ENCODE measurements around the gene DGAT2.

DNA sequence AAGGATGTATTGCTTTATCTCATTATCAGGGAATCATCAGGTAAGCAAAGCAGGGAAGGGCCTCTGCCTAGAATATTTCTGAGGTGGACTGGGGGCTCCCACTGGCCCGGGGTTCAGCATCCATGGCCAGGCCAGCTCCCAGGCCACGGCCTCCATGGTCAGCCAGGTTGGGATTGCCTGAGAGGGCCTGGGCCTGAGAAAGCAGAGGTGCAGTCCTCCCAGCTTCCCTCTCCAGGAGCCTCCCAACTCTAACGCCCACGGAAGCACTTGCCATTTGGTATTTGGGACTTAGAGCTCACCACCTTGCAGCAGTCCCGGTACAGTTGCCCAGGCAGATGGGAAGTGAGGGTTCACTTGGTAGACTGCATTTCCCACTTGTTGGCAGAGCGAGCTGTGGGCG, 12.7 kb downstream of the DGAT2 start:
- TF ChIP-seq, protein P1, sequence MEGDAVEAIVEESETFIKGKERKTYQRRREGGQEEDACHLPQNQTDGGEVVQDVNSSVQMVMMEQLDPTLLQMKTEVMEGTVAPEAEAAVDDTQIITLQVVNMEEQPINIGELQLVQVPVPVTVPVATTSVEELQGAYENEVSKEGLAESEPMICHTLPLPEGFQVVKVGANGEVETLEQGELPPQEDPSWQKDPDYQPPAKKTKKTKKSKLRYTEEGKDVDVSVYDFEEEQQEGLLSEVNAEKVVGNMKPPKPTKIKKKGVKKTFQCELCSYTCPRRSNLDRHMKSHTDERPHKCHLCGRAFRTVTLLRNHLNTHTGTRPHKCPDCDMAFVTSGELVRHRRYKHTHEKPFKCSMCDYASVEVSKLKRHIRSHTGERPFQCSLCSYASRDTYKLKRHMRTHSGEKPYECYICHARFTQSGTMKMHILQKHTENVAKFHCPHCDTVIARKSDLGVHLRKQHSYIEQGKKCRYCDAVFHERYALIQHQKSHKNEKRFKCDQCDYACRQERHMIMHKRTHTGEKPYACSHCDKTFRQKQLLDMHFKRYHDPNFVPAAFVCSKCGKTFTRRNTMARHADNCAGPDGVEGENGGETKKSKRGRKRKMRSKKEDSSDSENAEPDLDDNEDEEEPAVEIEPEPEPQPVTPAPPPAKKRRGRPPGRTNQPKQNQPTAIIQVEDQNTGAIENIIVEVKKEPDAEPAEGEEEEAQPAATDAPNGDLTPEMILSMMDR (IDR thresholded peaks at IDR 0.05; ENCODE audit: low read length), result no peak
- no peak for TF ChIP-seq EZH2 (IDR thresholded peaks at IDR 0.05; ENCODE audit: borderline replicate concordance, low read length)

Data from OCI-LY1 (cell line).